ENCODE results near the gene FOXF1. TPM values are rescaled to one million over a fixed set of nuclear protein-coding genes. Genes with fewer than 3 reads are reported as not detected.

The FOXF1 gene
- total RNA-seq, 1 experiment from 2014 or later, result not detected

DNA sequence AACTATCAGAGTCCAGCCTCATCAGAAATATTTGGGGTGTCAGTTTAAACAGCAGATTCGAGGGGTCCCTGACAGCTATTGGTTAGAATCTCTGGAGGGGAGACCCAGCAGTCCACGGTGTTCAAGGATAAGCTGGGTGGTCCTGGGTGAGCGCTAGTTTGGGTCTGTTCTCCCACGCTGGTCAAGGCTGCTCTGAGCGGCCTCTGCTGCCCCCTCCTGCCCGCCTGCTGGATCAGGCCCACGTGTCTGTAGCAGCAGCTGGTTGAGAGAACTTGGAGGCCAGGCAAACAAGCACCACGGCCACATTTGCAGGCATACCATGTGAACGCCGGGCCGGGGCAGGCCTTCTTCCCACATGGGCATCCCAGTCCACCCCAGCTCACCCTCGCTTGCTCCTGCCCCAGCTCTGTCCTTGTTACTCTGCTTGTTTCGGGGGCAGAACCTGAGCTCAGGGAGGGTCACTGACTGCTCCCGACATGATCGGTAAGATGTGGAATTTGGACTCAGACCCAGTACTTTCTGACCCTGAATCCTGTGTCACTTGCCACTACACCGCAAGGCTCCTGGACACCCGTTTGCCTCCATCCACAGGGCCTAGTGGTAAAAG is 7.4 kb downstream of the FOXF1 start:
- no peak overlapping the region for H3K27ac ChIP-seq (ENCODE audit: low read length)
- ChIA-PET POLR2A (ENCODE audit: unreplicated experiment) (no interaction called here), CTCF (interaction anchor here (0.6 kb wide), 2 partner anchors 18 to 445 kb away, joined by 3 to 11 read pairs; no protein-coding TSS in a partner anchor)
- H2AFZ ChIP-seq (ENCODE audit: low read length), result no peak overlapping the region
- no peaks in the 10 kb centered on the region for H3K9me2 ChIP-seq (replicated peaks; ENCODE audit: low read length)
- peaks cover 53% of the 10 kb centered on the region for H3K27me3 ChIP-seq (ENCODE audit: low read length)
- H3F3A ChIP-seq (ENCODE audit: low read length, unreplicated experiment), result no peaks in the 10 kb centered on the region
- no peak for TF ChIP-seq EZH2 (IDR thresholded peaks at IDR 0.05; ENCODE audit: low read length, unreplicated experiment)
- TF ChIP-seq, protein P1, sequence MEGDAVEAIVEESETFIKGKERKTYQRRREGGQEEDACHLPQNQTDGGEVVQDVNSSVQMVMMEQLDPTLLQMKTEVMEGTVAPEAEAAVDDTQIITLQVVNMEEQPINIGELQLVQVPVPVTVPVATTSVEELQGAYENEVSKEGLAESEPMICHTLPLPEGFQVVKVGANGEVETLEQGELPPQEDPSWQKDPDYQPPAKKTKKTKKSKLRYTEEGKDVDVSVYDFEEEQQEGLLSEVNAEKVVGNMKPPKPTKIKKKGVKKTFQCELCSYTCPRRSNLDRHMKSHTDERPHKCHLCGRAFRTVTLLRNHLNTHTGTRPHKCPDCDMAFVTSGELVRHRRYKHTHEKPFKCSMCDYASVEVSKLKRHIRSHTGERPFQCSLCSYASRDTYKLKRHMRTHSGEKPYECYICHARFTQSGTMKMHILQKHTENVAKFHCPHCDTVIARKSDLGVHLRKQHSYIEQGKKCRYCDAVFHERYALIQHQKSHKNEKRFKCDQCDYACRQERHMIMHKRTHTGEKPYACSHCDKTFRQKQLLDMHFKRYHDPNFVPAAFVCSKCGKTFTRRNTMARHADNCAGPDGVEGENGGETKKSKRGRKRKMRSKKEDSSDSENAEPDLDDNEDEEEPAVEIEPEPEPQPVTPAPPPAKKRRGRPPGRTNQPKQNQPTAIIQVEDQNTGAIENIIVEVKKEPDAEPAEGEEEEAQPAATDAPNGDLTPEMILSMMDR (conservative IDR thresholded peaks at IDR 0.05; ENCODE audit: low read depth, low read length), result peak; percentile 76
- no peaks in the 10 kb centered on the region for H3K36me3 ChIP-seq (ENCODE audit: low read depth, low read length)
- H3K4me3 ChIP-seq (ENCODE audit: low read length), result no peak overlapping the region
- H4K20me1 ChIP-seq (ENCODE audit: low read length), result no peaks in the 10 kb centered on the region
- H3K9me3 ChIP-seq (ENCODE audit: low read length), result no peaks in the 10 kb centered on the region
- H3K4me2 ChIP-seq (ENCODE audit: low read length), result no peak overlapping the region
- no TSS peak for BruUV-seq (replicated peaks)
- ATAC-seq, result peak; percentile 77
- no peak overlapping the region for H3K9ac ChIP-seq (ENCODE audit: low read length)
- no peaks in the 10 kb centered on the region for H3K79me2 ChIP-seq (ENCODE audit: low read length)
- intact Hi-C loops (cut with micrococcal nuclease), result no loop called here
- 0 out of 2 replicates have a peak, but pooled peaks cover 6% of the 10 kb centered on the region for H3K4me1 ChIP-seq (ENCODE audit: insufficient read depth, low read length)
- peak; percentile 44 for DNase-seq

DNA sequence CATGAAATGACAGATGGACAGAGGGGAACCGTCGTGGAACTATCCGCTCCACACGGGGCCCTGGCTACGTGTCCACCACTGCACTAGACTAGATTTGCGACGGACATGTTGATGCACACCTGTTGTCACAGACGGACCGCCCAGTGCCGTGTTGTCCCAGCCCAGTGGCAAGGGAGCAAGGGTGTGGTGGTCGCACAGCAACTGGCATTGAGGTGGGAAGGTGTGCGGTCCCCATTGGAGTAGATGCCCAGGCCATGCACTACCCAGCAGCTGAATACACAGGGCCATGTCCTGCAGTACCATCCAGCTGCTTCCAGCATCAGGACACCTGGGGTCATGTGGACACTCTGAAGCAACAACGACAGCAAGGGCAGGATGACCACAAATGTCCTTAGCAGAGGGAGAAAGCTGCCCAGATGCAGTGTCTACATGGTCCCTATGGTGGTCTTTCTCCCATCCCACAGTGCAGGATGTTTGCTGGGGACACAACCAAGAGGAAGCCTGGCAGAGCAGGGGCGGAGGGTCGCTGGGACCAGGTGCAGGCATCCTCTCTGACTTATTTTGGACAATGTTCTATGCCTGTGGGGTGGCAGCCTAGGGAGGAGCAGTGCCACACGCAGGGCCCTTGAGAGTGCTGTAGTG is 8.8 kb downstream of the FOXF1 start:
- ChIA-PET CTCF (interaction anchor here (0.6 kb wide), 1 partner anchor 9 kb away, joined by 3 read pairs; no protein-coding TSS in a partner anchor), POLR2A (ENCODE audit: unreplicated experiment) (no interaction called here)
- no peaks in the 10 kb centered on the region for H3F3A ChIP-seq (ENCODE audit: low read length, unreplicated experiment)
- no peak overlapping the region for H3K9ac ChIP-seq (ENCODE audit: low read length)
- no peaks in the 10 kb centered on the region for H3K79me2 ChIP-seq (ENCODE audit: low read length)
- no peak overlapping the region for H3K4me3 ChIP-seq (ENCODE audit: low read length)
- H3K27me3 ChIP-seq (ENCODE audit: low read length), result peaks cover 46% of the 10 kb centered on the region
- intact Hi-C loops (cut with micrococcal nuclease), result no loop called here
- no peaks in the 10 kb centered on the region for H3K9me3 ChIP-seq (ENCODE audit: low read length)
- H2AFZ ChIP-seq (ENCODE audit: low read length), result no peak overlapping the region
- no peaks in the 10 kb centered on the region for H3K9me2 ChIP-seq (replicated peaks; ENCODE audit: low read length)
- H3K4me2 ChIP-seq (ENCODE audit: low read length), result no peak overlapping the region
- H3K27ac ChIP-seq (ENCODE audit: low read length), result no peak overlapping the region
- H3K4me1 ChIP-seq (ENCODE audit: insufficient read depth, low read length), result 0 out of 2 replicates have a peak, but pooled peaks cover 6% of the 10 kb centered on the region
- H3K36me3 ChIP-seq (ENCODE audit: low read depth, low read length), result no peaks in the 10 kb centered on the region
- no TSS peak for BruUV-seq (replicated peaks)
- DNase-seq (no peak), ATAC-seq (no peak)
- TF ChIP-seq, protein P1 (conservative IDR thresholded peaks at IDR 0.05; ENCODE audit: low read depth, low read length), result no peak
- no peak for TF ChIP-seq EZH2 (IDR thresholded peaks at IDR 0.05; ENCODE audit: low read length, unreplicated experiment)
- no peak for TF ChIP-seq EZH2phosphoT487 (IDR thresholded peaks at IDR 0.05; ENCODE audit: borderline replicate concordance, low read length)
- H4K20me1 ChIP-seq (ENCODE audit: low read length), result no peaks in the 10 kb centered on the region
